PC-9 (cell line): ENCODE measurements around the gene TMEM44. TPM values are rescaled to one million over a fixed set of nuclear protein-coding genes. Genes with fewer than 3 reads are reported as not detected.
A peak's percentile ranks its signal among the peaks of the same experiment; 100 is the strongest.

Source experiments
- BruUV-seq: library from RNA; stranded (reverse); fragments of 400-500 nt; replicated peaks from 2 replicates; lab custom pipeline; 2021; lab: Mats Ljungman, UMichigan
- CTCF ChIA-PET: fragments of 300-600 bp; sonication (Branson Sonifier 250); formaldehyde crosslinking; loops from one replicate; lab custom pipeline; 2022; ENCODE audit warnings: antibody characterized with exemption; lab: Charles Lee
- POLR2A ChIA-PET: fragments of 300-600 bp; sonication (Branson Sonifier 250); formaldehyde crosslinking; loops from one replicate; lab custom pipeline; 2022; ENCODE audit warnings: antibody characterized with exemption; ENCODE audit not compliant: unreplicated experiment; lab: Charles Lee
- DNase-seq, 2 experiments: peaks; one replicate each; pipeline versions ENCODE4 v3.0.0 to v3.0.0-alpha.2; 2015 to 2022; ENCODE audit warnings: mixed read lengths in 1 of 2
- H2AFZ ChIP-seq: fragments of 200-600 bp; sonication (generic); 2 replicates; pipeline ENCODE4 v1.8.1; 2017; ENCODE audit warnings: antibody characterized with exemption
- H3F3A ChIP-seq: fragments of 200-600 bp; sonication (generic); 2 replicates; pipeline ENCODE4 v1.8.1; 2017; ENCODE audit warnings: antibody characterized with exemption, mild to moderate bottlenecking, low read depth; ENCODE audit not compliant: insufficient read depth
- H3K27ac ChIP-seq: fragments of 200-600 bp; sonication (generic); 2 replicates; pipeline ENCODE4 v1.6.1; 2016; ENCODE audit warnings: mixed run types
- H3K27me3 ChIP-seq: fragments of 200-600 bp; sonication (generic); 2 replicates; pipeline ENCODE4 v1.6.1; 2016; ENCODE audit warnings: low read depth, mixed run types; ENCODE audit not compliant: insufficient read depth
- H3K36me3 ChIP-seq: fragments of 200-600 bp; sonication (generic); 2 replicates; pipeline ENCODE4 v1.6.1; 2016; ENCODE audit warnings: low read depth, mixed run types
- H3K4me1 ChIP-seq: fragments of 200-600 bp; sonication (generic); replicated peaks from 2 replicates; pipeline ENCODE4 v1.6.1; 2016; ENCODE audit warnings: mixed run types; ENCODE audit not compliant: insufficient read depth
- H3K4me2 ChIP-seq: fragments of 200-600 bp; sonication (generic); 2 replicates; pipeline ENCODE4 v1.6.1; 2017; ENCODE audit warnings: mixed run types
- H3K4me3 ChIP-seq: fragments of 200-600 bp; sonication (generic); 2 replicates; pipeline ENCODE4 v1.6.1; 2016; ENCODE audit warnings: mixed run types
- H3K79me2 ChIP-seq: fragments of 200-600 bp; sonication (generic); 2 replicates; pipeline ENCODE4 v1.6.1; 2017; ENCODE audit warnings: low read depth, mixed run types
- H3K9me2 ChIP-seq: fragments of 200-600 bp; sonication (generic); 2 replicates; pipeline ENCODE4 v1.8.1; 2017; ENCODE audit warnings: mild to moderate bottlenecking; ENCODE audit not compliant: insufficient read depth
- H3K9me3 ChIP-seq: fragments of 200-600 bp; sonication (generic); 2 replicates; pipeline ENCODE4 v1.8.1; 2016; ENCODE audit warnings: low read depth; ENCODE audit not compliant: insufficient read depth
- H4K20me1 ChIP-seq: fragments of 200-600 bp; sonication (generic); 2 replicates; pipeline ENCODE4 v1.8.1; 2017; ENCODE audit not compliant: insufficient read depth
- CTCF ChIP-seq: fragments of 200-600 bp; sonication (generic); conservative IDR thresholded peaks from 2 replicates; pipeline ENCODE4 v1.6.1; 2017; ENCODE audit warnings: mixed run types, antibody characterized with exemption, mild to moderate bottlenecking, moderate library complexity
- EZH2 ChIP-seq: fragments of 200-600 bp; sonication (generic); IDR thresholded peaks from 2 replicates; pipeline ENCODE4 v1.8.0; 2017; ENCODE audit warnings: antibody characterized with exemption, low read depth
- intact Hi-C: fragments of 100-400 bp; cut with micrococcal nuclease; formaldehyde crosslinking; loops from one replicate; pipeline ENCODE4 v1.10.0; 2022; ENCODE audit not compliant: unreplicated experiment
- total RNA-seq: library from RNA; stranded (reverse); gene quantifications from 2 replicates; pipeline ENCODE4 v1.2.3, GENCODE V29; 2021

TMEM44 gene
- total RNA-seq, 1 experiment from 2014 or later: 37.5 TPM

GRCh38 chr3:194575484-194576210, 57.6 kb downstream of the TMEM44 start:
- Histone ChIP-seq H3K79me2 (no peaks in the 10 kb centered on the region), H3K4me3 (no peak overlapping the region), H3K4me1 (peaks cover 76% of the 10 kb centered on the region), H3K9me2 (no peaks in the 10 kb centered on the region), H3F3A (peaks cover 68% of the 10 kb centered on the region), H3K4me2 (no peak overlapping the region), H3K36me3 (no peaks in the 10 kb centered on the region), H3K27ac (no peak overlapping the region), H2AFZ (no peak overlapping the region), H3K9me3 (no peaks in the 10 kb centered on the region), H4K20me1 (no peaks in the 10 kb centered on the region), H3K27me3 (no peaks in the 10 kb centered on the region)
- CTCF ChIA-PET: interaction anchor here (0.7 kb wide), 1 partner anchor 18 kb away, joined by 3 read pairs; no protein-coding TSS in a partner anchor
- intact Hi-C loops: no loop called here
- no peak for DNase-seq
- TF ChIP-seq CTCF (no peak), EZH2 (no peak)
- POLR2A ChIA-PET: no interaction called here
- BruUV-seq: no TSS peak

DNA sequence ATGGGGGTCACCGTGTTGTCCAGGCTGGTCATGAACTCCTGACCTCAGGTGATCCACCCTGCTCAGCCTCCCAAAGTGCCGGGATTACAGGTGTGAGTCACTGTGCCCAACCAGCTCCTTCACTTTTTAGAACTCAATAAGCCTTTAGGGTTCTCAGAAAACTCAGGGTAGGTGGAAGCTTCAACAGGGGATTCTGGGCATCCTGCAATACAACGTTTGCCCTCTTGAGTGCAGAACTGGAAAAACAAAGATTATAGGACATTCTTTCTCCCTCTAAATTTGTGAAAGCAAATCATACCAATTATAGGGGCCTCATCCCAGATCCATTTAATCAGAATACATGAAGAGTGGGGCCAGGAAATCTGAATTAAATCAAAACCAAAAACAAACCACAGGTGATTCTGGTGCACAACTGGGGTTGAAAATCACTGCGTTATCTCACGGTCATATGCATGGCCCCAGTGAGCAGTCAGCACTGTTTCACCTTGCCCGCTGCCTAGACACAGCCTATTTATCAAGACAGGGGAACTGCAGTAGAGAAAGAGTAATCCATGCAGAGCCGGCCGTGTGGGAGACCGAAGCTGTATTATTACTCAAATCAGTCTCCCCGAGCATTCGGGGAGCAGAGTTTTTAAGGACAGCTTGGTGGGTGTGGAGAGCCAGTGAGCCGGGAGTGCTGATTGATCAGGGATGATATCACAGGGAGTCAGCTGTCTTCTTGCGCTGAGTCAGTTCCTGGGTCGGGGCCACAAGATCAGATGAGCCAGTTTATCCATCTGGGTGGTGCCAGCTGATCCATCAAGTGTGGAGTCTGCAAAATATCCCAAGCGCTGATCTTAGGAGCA, 58.4 kb downstream of the TMEM44 start:
- Histone ChIP-seq H3K4me3 (no peak overlapping the region), H3F3A (peaks cover 68% of the 10 kb centered on the region), H3K9me3 (no peaks in the 10 kb centered on the region), H3K79me2 (no peaks in the 10 kb centered on the region), H3K27ac (no peak overlapping the region), H4K20me1 (no peaks in the 10 kb centered on the region), H3K9me2 (no peaks in the 10 kb centered on the region), H3K36me3 (no peaks in the 10 kb centered on the region), H2AFZ (no peak overlapping the region), H3K27me3 (no peaks in the 10 kb centered on the region), H3K4me2 (peak overlapping the region; percentile 17), H3K4me1 (peaks cover 78% of the 10 kb centered on the region)
- peak; percentile 49 for TF ChIP-seq CTCF
- TF ChIP-seq EZH2: no peak
- ChIA-PET CTCF (interaction anchor here (0.7 to 1.4 kb wide), 3 partner anchors 19 to 103 kb away, joined by 3 to 7 read pairs (median 3); no protein-coding TSS in a partner anchor), POLR2A (no interaction called here)
- no TSS peak for BruUV-seq
- intact Hi-C loops: loop anchor here (1.0 to 5.0 kb wide), 2 partner anchors 38 to 103 kb away; no protein-coding TSS in a partner anchor
- DNase-seq: peak; percentile 29 to 66

DNA sequence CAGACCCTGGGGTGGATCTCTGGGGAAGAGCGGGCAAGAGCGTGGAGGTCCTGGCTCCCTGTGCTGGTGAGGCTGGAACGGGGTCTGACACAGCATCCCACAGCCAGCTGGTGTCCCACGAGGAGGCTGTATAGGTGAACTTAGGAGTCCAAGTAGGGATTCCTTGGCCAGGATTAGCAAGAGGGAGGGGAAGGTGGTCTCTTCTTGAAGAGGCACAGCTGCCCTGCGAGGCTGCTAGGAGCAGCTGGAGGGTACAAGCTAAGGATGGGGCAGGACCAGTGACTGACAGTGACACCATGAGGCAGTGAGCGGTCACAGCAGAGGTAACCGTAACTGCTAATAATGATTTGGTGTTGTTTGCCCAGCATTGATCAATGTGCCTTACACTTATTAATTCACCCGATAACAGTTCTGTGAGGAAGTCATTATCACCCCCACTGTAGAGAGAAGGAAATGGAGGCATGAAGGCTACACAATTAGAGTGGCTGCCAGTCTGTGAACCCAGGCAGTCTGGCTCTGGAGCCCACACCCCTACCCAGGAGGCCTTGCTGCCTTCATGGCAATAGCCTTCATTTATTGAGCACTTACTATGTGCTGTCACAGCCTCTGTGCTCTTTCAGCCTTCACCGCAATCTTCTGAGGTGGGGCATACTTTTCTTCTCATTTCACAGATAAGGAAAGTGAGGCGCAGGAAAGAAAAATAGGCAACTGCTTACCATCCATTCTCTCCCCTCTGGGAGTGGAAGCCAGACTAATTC, 59.4 kb downstream of the TMEM44 start:
- CTCF ChIA-PET: interaction anchor here (0.7 to 1.4 kb wide), 4 partner anchors 20 to 102 kb away, joined by 3 to 10 read pairs (median 6); no protein-coding TSS in a partner anchor
- peak in 1 of 2 experiments; percentile 29 for DNase-seq
- Histone ChIP-seq H3K36me3 (no peaks in the 10 kb centered on the region), H3K27me3 (no peaks in the 10 kb centered on the region), H2AFZ (no peak overlapping the region), H3K79me2 (no peaks in the 10 kb centered on the region), H3K4me2 (no peak overlapping the region; the same call in 1 of the 2 replicates), H3K27ac (no peak overlapping the region), H3K9me2 (no peaks in the 10 kb centered on the region), H3K4me3 (no peak overlapping the region), H3K9me3 (no peaks in the 10 kb centered on the region), H4K20me1 (no peaks in the 10 kb centered on the region), H3F3A (peaks cover 61% of the 10 kb centered on the region), H3K4me1 (peaks cover 71% of the 10 kb centered on the region)
- POLR2A ChIA-PET: no interaction called here
- peak; percentile 63 for TF ChIP-seq CTCF
- TF ChIP-seq EZH2: no peak
- intact Hi-C loops: loop anchor here (1.0 to 5.0 kb wide), 2 partner anchors 37 to 102 kb away; no protein-coding TSS in a partner anchor
- no TSS peak for BruUV-seq
